ENCODE data around the gene KCNMA1.

DNA sequence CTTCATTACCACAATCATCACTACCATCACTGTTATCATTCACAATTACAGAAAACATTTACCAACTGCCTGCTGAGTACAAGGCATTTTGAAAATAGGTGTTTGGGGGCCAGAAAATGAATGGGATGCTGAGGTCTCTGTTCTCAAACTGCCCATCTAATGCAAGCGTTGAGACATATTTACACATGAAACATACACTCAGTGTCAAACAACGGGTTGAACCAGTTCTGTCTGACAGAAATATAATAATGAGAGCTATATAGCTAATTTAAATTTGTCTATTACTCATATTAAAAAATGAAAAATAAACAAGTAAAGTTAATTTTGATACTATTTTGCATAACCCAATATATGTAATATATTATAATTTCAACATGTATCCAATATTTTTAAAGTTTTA, 303.1 kb downstream of the KCNMA1 start:
- no peak for TF ChIP-seq POLR2A (IDR thresholded peaks at IDR 0.05)
- TF ChIP-seq, protein P1, sequence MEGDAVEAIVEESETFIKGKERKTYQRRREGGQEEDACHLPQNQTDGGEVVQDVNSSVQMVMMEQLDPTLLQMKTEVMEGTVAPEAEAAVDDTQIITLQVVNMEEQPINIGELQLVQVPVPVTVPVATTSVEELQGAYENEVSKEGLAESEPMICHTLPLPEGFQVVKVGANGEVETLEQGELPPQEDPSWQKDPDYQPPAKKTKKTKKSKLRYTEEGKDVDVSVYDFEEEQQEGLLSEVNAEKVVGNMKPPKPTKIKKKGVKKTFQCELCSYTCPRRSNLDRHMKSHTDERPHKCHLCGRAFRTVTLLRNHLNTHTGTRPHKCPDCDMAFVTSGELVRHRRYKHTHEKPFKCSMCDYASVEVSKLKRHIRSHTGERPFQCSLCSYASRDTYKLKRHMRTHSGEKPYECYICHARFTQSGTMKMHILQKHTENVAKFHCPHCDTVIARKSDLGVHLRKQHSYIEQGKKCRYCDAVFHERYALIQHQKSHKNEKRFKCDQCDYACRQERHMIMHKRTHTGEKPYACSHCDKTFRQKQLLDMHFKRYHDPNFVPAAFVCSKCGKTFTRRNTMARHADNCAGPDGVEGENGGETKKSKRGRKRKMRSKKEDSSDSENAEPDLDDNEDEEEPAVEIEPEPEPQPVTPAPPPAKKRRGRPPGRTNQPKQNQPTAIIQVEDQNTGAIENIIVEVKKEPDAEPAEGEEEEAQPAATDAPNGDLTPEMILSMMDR (IDR thresholded peaks at IDR 0.05 in 4 of 5, conservative IDR thresholded peaks at IDR 0.05 in 1 of 5), result no peak
